Upper lobe of left lung (tissue), 4 donors: ENCODE measurements around the gene ARHGEF19.

Experiments used
- EP300 ChIP-seq, 4 donors: sonication (generic); formaldehyde crosslinking; IDR thresholded peaks; one replicate each; pipeline ENCODE4 v1.5.1; 2017; ENCODE audit warnings: antibody characterized with exemption in 4 of 4, control low read depth in 2 of 4
- TF ChIP-seq, protein P1 (sequence below), 6 experiments: fragments of 450-650 bp in 4 of 6; fragments of 200-600 bp in 2 of 6; sonication (generic) in 2 of 6; IDR thresholded peaks; one replicate each; pipeline ENCODE4 v1.5.1; 2016 to 2019; ENCODE audit warnings: antibody characterized with exemption in 6 of 6

DNA sequence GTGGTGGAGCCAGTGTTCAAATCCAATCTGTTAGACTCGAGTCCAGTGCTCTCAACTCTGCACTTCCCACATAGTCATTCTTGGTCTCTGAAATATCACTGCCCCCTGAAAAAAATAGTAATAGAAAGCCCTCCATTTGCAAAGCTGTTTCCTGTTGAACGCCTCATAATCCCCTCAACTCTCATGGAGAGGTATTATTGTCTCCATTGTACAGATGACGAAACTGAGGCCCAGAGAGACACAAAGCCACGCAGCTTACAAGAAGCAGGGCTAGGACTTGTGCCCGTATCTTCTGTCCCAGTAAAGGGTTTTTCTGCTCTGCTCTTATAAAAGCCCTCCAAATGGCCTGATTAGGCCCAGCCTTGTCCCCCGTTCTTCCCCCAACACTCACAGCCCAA lies 6.2 kb upstream of the ARHGEF19 start:
- no peak for TF ChIP-seq EP300 (IDR thresholded peaks at IDR 0.05)
- TF ChIP-seq, protein P1, sequence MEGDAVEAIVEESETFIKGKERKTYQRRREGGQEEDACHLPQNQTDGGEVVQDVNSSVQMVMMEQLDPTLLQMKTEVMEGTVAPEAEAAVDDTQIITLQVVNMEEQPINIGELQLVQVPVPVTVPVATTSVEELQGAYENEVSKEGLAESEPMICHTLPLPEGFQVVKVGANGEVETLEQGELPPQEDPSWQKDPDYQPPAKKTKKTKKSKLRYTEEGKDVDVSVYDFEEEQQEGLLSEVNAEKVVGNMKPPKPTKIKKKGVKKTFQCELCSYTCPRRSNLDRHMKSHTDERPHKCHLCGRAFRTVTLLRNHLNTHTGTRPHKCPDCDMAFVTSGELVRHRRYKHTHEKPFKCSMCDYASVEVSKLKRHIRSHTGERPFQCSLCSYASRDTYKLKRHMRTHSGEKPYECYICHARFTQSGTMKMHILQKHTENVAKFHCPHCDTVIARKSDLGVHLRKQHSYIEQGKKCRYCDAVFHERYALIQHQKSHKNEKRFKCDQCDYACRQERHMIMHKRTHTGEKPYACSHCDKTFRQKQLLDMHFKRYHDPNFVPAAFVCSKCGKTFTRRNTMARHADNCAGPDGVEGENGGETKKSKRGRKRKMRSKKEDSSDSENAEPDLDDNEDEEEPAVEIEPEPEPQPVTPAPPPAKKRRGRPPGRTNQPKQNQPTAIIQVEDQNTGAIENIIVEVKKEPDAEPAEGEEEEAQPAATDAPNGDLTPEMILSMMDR (IDR thresholded peaks at IDR 0.05), result no peak
